D341Med (cell line): ENCODE measurements around the gene HSPA8.
A peak's percentile ranks its signal among the peaks of the same experiment; 100 is the strongest.
"Not testable (repeated sequence)": the region's sequence is repeated elsewhere in the genome, so short reads cannot be mapped to it uniquely, and the experiment has no call there.

Source experiments
- DNase-seq: peaks from one replicate; pipeline ENCODE4 v3.0.0; 2012; ENCODE audit warnings: low spot score

Gene HSPA8

DNA sequence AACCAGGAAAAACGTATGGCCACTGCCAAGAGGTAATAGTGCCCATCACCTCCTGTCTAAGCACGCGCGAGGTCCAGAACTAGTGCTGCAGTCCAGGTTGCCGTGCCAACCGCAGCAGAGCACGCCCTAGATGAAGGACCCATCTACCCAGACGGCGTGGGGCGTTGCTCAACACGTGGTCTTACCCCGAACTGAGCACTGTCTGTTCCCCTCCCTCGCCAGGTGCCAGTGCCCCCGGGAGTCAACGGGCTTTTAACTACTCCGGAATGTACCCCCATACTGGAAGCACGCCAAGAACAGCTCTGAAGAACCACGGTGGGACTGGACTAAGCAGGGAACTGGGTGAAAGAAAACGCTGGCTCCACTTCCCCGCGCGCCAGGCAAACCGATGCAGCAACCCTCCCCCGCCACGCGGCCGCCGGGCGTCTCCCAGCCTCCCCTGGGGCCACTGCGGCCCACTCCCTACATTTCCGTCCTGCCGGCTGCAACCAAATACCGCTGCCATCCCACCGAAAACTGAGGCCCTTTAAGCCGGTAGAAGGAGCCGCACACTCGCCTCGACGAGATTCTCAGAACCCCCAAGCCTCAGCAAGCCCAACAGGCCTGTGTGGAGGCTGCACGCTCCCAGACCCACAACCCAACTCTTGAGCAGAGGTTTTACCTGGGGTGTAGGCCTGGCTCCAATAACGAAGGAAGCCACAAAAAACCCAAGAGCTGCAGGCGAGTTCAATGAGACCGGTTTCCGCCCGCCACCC is at the start of gene HSPA8:
Gene HSPA8, minus strand, starts transcription at position 734 of the 755 bp plus-strand sequence. CDS start 812 bp downstream, outside the sequence.
- DNase-seq: peak; percentile 47

DNA sequence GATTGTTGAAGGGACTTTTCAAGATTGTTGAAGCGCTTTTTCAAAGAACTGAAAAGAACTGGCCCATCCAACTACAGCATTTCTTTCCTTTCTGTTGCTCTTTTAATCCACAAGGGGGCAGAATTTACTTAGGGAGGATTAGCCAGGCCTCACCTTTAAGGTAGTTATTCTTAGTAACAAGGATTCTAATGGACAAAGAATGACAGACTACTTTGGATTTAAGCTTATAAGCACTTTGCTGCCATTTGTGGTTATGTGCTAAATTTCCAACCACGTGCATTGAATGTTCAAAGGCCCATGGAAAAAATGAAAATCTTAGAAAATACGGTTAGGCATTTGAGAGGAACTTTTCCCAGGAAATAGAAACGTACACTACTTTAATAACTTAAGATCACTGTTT is 49.5 kb upstream of the HSPA8 start:
- peak; percentile 50 for DNase-seq

DNA sequence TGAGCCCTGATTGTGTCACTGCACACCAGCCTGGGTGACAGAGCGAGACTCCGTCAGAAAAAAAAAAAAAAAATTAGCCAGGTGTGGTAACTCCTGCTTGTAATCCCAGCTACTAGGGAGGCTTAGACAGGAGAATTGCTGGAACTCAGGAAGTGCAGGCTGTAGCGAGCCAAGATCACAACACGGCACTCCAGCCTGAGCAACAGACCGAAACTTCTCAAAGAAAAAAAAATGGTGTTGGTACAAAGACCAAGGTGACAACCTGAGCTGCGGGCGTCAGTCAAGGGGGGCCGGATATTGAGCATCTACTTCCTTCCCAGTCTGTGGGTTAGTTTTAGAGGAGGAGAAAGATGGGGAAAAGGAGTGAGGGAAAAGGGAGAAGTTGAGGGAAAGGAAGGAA is 48.5 kb upstream of the HSPA8 start:
- DNase-seq: no peak

DNA sequence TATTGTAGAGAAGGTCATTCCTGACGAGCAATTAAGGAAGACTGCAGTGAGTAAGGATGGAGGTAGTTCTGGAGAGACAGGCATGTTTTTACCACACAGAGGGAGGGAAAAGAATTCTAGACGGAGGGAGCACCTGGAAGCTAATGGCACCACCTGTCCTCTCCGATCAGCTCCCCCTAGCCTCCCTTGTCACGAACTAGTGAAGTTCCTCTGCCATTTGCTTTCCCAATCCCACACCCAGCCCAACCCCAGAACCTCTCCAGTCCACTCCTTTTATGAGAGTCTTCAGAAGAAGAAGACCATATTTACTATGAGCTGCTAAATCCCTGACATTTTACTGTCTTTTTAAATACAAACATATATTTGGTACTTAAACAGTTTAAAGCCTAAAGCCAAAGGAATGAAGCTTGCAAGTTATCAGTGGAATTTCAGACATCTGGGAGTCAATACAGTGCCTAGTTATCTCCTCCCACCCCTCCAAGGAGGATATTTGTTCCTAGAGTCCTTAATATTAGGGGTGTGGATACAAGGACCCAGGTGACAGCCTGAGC is 46.1 kb upstream of the HSPA8 start:
- no peak for DNase-seq

DNA sequence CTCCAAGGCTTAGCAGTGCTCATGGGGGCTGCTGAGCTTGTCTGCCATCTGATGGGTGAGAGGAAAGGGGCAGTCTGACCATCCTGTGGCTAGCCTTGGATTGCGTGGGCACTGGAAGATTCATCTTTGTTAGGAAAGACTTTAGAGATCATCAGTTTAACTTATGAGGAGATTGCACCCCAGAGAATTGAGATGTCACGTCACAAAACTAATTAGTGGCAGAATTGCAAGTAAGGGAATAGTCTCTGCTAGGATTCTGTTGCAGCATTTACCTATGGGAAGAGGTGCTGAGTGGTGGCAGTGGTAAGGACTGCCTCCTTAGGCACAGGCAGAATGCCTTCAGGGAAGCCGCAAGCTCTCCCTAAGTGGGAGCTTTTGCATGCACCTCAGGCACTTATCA is 42.8 kb upstream of the HSPA8 start:
- DNase-seq: no peak

DNA sequence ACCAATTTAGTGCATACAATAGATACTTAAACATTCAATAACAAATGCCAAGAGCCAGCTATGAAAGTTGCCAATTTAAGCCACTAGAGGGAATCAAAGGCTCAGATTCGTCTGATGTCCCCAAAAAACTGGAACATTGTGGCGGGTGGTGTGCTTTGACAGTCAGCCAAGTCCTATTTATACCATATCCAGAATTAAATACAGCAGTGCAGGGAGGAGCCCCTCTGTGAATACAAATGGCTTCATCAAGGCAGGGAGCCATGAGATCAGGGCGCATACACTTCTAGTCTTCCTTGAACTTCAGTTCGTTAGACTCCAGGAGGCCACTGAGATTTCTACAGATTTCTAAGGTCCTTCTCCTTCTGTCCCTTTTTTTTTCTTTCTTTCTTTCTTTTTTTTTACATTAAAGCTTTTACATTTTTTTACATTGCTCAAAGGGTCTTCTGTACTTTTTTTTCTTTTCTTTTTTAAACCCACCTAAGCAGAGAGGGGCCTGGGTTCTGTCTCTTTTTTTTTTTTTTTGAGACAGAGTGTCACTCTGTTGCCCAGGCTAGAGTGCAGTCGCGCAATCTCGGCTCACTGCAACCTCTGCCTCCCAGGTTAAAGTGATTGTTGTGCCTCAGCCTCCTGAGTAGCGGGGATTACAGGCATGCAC is 41.5 kb upstream of the HSPA8 start:
- peak; percentile 57 for DNase-seq

DNA sequence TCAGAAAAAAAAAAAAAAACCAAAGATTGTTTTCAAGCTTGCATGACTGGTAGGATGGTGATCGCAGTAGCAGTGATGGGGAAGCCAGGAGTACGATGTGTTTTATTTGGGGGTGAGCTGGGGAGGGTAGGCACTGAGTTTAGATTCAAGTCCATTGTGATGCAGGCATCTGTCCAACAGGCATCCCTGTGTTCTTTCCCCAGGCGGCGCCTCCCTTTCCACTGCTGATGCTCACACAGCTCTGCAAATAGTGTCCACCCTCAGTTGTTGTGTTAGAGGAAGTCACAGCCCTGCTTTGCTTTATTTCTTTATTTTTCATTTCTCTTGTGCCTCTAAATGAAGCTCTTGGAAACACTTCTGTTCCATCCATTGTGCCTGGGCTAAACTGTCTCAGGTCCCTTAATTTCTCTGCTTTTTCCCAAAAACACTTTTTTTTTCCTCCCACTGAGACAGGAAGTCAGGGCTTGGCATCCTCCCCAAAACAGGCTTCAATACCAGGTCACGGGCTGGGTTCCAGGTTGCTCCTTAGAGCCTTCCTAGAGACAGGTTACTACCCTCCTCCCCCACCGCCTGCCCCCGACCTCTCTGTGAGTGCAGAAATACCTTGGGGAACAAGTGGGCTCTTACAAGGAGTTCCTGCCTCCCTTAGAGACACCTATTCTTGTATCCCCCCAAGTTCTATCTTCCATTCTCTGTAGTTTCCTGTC is 38.6 kb upstream of the HSPA8 start:
- no peak for DNase-seq

DNA sequence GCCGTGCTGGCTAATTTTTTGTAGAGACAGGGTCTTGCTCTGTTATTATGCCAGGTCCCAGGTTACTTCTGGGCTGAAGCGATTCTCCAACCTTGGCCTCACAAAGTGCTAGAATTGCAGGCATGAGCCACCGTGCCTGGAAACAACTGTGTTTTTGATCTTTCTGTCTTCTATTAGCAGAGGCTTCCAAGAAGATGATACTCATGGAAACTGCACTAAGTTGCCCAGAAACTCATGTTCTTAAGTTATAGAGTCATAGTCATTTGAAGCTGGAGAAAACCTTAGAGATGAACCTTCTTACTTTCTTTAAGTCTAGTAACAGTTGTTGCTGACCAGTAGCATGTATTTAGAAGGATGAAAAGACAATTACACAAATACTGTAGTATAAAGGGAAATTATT is 37.1 kb upstream of the HSPA8 start:
- no peak for DNase-seq

DNA sequence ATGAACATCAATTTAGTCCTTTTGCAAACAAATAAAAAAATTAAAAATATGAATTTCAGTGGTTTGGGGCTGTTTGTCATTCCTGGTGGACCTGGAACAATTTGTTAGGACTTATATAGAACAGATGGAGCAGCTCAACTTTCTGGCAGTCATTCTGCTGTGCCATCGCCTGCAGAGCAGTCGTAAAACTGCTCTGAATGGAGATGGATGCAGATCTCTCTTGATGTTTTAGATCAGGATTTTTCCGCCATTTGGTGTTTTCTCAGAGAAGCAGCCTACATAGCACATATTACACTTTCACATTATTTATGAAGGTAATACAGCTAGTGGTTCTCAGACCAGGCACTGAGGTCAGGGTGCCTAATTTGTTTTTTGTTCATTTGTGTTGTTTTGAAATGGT is 31.8 kb upstream of the HSPA8 start:
- DNase-seq: no peak

DNA sequence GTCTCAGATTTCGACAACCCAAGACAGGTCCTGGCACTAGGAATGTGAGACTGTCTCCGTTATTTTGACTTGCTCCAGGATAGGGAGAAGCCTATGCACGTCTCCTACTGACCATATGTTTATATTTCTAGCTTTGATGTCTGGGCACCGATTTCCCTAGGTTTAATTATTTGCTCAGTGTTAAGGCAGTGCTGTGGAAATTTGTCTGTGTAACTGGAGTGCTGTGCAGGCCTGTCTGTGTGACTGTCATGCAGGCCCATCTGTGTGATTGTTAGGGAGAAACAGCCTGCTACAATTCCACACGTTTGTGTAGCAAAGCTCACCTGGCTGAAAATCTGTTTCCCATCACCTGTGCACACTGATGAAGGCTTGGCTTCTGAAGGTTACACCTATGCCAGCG is 29.6 kb upstream of the HSPA8 start:
- DNase-seq: no peak

DNA sequence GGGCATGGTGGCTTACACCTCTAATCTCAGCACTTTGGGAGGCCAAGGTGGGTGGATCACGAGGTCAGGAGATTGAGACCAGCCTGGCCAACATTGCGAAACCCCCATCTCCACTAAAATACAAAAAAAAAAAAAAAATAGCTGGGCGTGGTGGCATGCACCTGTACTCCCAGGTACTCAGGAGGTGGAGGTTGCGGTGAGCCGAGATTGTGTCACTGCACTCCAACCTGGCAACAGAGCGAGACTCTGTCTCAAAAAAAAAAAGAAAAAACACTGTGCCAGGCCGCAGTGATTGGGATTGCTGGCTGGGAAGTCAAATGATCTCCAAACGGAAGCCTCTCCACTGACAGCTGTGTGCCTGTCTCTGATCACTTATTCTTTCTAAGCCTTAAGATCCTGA is 28.2 kb upstream of the HSPA8 start:
- DNase-seq: not testable (repeated sequence)

DNA sequence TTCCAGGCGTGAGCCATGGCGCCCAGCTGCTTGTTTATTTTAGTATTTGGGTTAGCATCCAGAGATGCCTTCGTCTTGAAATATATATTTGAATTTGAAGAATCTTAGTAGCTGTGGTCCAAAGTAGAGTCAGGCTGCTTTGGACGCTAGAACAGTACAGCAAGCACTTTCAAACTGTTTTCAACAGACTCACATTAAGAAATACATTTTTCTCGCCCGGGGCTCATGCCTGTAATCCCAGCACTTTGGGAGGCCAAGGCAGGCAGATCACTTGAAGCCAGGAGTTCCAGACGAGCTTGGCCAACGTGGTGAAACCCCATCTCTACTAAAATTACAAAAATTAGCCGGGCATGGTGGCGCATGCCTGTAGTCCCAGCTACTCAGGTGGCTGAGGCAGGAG is 27.0 kb upstream of the HSPA8 start:
- not testable (repeated sequence) for DNase-seq

DNA sequence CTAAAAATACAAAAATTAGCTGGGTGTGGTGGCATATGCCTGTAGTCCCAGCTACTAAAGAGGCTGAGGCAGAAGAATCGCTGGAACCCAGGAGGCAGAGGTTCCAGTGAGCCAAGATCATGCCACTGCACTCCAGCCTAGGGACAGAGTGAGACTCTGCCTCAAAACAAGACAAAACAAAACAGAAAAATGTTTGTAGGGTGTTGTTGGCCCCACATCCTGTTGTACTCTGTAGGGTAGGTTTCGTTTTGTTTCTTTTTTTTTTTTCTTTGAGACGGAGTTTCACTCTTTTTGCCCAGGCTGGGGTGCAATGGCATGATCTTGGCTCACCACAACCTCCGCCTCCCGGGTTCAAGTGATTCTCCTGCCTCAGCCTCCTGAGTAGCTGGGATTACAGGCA is 25.7 kb upstream of the HSPA8 start:
- DNase-seq: not testable (repeated sequence)

DNA sequence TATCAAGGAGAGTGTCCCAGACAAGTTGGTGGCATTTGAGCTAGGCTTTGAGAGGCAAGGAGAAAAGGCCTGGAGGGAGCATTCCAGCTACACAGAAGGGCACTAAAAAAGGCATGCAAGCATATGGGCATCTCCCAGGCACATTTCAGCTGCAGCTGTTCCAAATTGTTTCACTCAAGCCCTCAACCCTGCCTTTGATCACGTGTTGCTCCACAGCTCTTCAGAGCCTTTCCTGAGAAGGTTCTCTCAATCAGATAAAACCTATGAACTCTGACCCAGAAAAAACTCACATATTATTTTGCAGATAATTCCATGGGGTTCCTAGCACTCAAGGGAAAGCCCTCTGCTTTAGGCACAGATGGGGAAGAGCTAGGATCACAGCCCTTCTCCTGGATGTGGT is 24.4 kb upstream of the HSPA8 start:
- DNase-seq: no peak

DNA sequence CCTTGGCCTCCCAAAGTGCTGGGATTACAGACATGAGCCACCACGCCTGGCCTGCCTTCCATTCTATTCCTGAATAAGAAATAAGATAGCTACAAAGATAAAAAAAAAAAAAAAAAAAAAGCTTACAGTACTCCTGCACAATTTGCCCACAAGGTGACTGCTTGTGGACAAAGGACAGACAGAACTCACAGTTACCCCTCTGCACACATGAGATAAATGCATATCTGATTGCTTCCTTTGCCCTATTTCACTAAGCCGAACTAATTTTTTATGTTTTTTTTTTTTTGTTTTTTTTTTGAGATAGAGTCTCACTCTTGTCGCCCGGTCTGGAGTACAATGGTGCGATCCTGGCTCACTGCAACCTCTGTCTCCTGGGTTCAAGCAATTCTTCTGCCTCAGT is 23.6 kb upstream of the HSPA8 start:
- DNase-seq: no peak

DNA sequence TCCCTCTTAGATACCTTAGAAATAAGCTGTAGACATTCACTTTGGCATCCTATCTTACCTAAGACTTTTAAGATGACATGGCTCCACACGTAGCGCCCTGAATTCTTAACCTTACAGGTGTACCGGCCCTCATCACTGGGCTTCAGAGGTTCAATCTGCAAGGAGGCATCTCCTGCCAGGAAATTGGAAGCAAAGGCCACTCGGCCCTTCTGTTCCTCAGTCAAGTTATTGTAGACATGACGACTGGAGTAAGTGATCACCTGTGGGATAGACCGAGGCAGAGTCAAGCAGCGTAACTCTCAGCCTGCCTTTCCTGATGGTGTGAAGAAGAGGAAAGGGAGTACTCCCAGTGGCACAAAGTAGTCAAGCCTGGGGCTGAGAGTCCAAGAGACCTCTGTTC is 22.5 kb upstream of the HSPA8 start:
- no peak for DNase-seq

DNA sequence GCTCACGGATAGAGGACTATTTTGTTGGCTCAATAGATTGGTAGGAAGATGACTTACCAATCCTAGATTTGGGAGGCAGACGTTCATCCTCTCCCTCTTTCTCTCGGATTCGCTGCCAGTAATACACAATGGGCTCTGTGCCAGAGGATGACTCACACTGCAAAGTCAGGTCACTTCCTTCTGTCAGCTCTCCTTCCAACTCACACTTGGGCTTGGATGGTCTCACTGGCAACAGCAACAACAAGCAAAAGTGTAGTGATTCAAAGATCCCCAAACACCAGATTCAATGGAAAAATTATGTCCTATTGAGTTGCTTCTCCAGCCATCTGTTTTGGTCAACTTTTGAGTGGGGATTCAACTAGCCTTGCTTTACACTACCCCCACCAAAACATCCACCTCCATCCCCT is 21.7 kb upstream of the HSPA8 start:
- DNase-seq: peak; percentile 46

DNA sequence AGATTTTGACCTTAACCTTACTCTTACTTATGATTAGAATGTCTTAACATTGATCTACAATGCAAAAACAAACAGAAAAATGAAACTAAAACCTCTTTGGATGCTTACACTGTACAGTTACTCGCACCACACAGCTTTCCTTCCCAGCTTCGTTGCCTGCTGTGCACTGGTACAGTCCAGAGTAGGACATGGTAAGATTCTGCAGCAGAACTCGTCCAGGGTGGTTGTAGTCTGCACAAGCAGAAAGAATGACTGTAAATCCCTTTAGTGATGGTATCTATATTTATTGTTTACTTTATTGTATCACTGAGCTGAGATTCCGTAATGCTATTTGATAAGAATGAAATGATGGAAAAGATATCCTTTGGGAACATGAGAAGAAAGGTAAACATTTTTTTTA is 21.0 kb upstream of the HSPA8 start:
- no peak for DNase-seq

DNA sequence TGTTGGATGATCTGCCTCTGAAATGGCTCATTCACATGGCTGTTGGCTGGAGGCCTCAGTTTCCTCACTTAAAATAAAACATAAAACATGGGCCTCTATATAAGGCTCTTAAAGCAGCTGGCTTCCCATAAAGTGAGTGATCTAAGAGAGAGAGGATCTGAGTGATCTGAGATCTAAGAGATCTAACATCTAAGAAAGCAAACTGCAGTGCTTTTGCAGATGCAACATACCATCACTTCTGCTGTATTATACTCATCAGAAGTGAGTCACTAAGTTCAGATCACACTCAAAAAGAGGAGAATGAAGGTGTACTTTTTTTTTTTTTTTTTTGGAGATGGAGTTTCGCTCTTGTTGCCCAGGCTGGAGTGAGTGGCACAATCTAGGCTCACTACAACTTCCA is 18.1 kb upstream of the HSPA8 start:
- DNase-seq: no peak

DNA sequence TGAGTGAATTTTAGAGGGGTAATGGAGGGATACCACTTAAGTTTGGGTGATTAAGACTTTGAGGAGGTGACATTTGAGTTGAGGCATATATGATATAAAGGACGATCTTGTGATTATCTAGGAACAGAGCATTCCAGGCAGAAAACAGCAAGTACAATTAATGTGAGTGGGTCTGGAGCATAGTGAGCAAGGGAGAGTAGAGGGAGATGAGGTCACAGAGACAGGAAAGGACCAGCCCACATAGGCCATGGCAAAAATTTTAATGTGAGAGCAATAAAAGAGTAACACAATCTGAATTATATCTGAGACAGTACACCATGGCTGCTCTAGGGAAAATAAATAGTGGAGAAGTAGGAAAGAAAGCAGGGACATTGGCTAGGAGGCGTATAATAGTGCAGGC is 14.5 kb upstream of the HSPA8 start:
- DNase-seq: no peak

DNA sequence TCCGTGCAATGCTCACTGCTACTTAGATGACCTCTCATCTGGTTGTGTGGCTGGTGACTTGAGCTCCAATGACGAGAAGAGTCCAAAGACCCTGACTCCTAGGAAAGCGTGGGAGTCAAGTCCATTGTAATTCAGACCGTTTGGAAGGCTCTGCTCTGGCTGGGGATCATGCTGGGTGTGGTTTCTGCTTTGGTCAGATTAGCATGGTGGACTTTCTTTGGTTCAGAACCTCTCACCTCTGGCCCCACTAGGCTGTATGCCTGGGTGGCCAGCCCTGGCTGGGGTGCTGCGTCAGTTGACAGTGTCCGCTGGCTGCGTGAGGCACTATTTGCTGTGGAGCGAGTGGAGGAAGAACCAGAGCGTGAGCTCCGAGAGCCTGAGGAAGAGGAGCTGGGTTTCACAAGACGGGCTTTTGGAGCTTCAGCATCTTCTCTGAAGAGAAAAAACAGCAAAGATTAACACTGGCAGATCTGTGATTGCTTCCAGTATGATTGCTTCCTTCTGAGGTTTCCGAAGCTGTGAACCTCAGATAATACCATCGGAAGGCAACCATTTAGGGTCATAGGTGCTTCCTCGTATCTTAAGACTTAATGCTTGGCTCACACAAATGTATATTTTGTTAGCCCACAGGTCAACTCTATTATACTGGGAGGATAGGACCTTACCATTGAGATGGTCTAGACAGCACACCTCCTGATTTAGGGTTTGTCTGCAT is 11.6 kb upstream of the HSPA8 start:
- no peak for DNase-seq

DNA sequence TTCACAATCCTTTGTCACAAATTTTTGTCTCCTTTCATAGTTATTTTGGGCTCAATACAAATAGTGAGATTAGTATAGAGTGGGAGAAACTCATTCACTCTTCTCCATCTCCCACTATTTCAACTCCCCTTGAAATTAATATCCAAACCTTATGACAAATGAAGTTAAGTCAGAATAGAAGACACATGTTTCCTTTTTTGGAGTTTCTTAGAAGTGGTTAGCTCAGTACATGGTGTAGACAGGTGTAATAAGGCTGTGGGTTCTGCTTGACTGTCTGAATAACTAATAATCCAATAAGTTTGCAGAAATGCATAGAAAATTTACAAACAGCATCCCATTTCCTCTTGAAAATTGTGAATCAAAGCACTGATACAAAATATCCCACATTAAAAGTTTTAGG is 10.8 kb upstream of the HSPA8 start:
- no peak for DNase-seq
